ENCODE data around the gene TRMU.
A peak's percentile ranks its signal among the peaks of the same experiment; 100 is the strongest.

The TRMU gene

GRCh38 chr22:46357711-46358520 is 22.4 kb downstream of the TRMU start:
- DNase-seq: no peak

- DNase-seq: no peak
These were observed 23.3 kb downstream of the TRMU start for GRCh38 chr22:46358766-46359165.

GRCh38 chr22:46359362-46359761 is 23.8 kb downstream of the TRMU start:
- no peak for DNase-seq

- no peak for DNase-seq
These were observed 24.6 kb downstream of the TRMU start for GRCh38 chr22:46360097-46360496.

- no peak for DNase-seq
These were observed 25.4 kb downstream of the TRMU start for GRCh38 chr22:46360891-46361290.

- DNase-seq: no peak
These were observed 26.3 kb downstream of the TRMU start for GRCh38 chr22:46361826-46362202.

- DNase-seq: no peak
These were observed 26.9 kb downstream of the TRMU start for GRCh38 chr22:46362203-46362933.

GRCh38 chr22:46362934-46363515 is 27.5 kb downstream of the TRMU start:
- DNase-seq: no peak

- no peak for DNase-seq
These were observed 28.3 kb downstream of the TRMU start for GRCh38 chr22:46363611-46364321.

- no peak for DNase-seq
These were observed 29.0 kb downstream of the TRMU start for GRCh38 chr22:46364341-46365165.

- no peak for DNase-seq
These were observed 29.7 kb downstream of the TRMU start for GRCh38 chr22:46365166-46365624.

GRCh38 chr22:46366327-46366731 is 30.8 kb downstream of the TRMU start:
- no peak for DNase-seq

- DNase-seq: no peak
These were observed 31.5 kb downstream of the TRMU start for GRCh38 chr22:46366801-46367706.

GRCh38 chr22:46367707-46368191 is 32.2 kb downstream of the TRMU start:
- peak; percentile 83 for DNase-seq

GRCh38 chr22:46368422-46368821 is 32.9 kb downstream of the TRMU start:
- no peak for DNase-seq

- no peak for DNase-seq
These were observed 33.6 kb downstream of the TRMU start for GRCh38 chr22:46368871-46369715.

- DNase-seq: no peak
These were observed 34.4 kb downstream of the TRMU start for GRCh38 chr22:46369716-46370583.

- no peak for DNase-seq
These were observed 35.2 kb downstream of the TRMU start for GRCh38 chr22:46370584-46371291.

All from activated CD4-positive, alpha-beta T cell treated with anti-CD3 and anti-CD28 coated beads for 48 hours (primary cell).